Choroid plexus epithelial cell (primary cell): Measurements from ENCODE around the gene IGF2BP1.
A peak's percentile ranks its signal among the peaks of the same experiment; 100 is the strongest.

Experiments used
- DNase-seq: peaks from one replicate; pipeline ENCODE4 v3.0.0-alpha.2; 2010; ENCODE audit warnings: low read depth
- H3K4me3 ChIP-seq: 2 replicates; pipeline ENCODE4 v1.5.1; 2011; ENCODE audit warnings: low read depth, mild to moderate bottlenecking, control low read depth, low read length, moderate library complexity
- TF ChIP-seq, protein P1 (sequence below): conservative IDR thresholded peaks from 2 replicates; pipeline ENCODE4 v1.5.1; 2011; ENCODE audit warnings: low read depth, mild to moderate bottlenecking, control low read depth, inconsistent platforms, low read length, moderate library complexity

Gene IGF2BP1

DNA sequence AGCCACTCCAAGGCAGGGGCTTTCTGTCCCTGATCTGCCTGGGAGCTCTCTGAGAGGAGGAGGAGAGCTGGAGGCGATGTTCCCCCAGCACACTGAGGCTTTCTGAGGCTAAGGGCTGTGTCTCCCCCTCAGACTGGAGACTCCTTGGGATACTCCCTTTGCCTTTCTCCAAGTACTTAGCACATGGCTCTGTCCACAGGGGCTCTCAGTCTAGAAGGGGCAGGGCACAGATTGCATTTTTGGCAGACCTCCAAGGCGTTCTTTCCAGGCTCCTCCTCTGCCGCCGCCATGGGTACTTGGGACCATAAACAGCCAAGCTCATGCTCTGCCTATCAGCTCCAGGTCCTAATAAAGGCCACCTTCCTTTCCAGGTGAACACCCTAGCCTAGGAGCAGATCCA lies 27.0 kb upstream of the IGF2BP1 start:
- peak; percentile 63 for DNase-seq
- H3K4me3 ChIP-seq = no peak overlapping the region
- TF ChIP-seq, protein P1, sequence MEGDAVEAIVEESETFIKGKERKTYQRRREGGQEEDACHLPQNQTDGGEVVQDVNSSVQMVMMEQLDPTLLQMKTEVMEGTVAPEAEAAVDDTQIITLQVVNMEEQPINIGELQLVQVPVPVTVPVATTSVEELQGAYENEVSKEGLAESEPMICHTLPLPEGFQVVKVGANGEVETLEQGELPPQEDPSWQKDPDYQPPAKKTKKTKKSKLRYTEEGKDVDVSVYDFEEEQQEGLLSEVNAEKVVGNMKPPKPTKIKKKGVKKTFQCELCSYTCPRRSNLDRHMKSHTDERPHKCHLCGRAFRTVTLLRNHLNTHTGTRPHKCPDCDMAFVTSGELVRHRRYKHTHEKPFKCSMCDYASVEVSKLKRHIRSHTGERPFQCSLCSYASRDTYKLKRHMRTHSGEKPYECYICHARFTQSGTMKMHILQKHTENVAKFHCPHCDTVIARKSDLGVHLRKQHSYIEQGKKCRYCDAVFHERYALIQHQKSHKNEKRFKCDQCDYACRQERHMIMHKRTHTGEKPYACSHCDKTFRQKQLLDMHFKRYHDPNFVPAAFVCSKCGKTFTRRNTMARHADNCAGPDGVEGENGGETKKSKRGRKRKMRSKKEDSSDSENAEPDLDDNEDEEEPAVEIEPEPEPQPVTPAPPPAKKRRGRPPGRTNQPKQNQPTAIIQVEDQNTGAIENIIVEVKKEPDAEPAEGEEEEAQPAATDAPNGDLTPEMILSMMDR = no peak

DNA sequence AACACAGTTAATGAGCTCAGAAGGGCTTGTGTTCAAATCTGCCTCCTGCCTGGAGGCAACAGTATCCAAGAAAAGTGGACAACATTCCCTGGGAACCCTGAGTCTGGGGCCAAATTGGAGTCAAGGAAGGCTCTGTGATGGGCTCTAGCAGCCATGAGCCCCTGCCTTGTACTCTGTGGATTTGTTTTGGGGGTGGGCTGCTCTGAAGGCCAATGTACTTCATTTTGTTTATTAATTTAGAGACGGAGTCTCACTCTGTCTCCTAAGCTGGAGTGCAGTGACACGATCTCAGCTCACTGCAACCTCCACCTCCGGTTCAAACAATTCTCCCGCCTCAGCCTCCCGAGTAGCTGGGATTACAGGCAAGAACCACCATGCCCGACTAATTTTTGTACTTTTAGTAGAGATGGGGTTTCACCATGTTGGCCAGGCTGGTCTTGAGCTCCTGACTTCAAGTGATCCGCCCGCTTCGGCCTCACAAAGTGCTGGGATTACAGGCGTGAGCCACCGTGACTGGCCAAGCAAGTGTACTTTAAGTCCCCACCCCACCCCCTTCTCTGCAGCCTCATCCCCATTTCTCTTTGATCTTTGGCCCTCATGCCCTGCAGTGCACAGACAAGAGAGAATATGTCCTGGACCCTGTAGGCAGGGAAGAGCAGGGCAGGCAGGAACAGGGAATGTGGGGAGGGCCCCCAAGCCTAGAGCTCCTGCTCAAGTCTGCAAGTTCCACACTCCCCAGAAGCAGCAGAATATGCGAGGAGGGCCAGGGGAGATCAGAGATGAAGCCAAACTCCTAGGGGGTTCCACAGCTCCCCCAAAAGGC lies 26.1 kb upstream of the IGF2BP1 start:
- TF ChIP-seq, protein P1 = no peak
- H3K4me3 ChIP-seq = no peak overlapping the region
- DNase-seq = no peak

DNA sequence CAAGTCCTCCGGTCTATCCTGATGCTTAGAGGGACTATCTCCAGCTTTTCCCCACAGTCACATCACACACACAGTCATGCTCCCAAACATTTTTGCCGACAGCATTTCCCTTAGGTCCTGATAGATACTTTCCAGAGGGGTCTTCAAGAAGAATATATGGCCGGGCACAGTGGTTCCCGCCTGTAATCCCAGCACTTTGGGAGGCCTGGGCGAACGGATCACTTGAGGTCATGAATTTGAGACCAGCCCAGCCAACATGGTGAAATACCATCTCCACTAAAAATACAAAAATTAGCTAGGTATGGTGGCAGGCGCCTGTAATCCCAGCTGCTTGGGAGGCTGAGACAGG lies 24.5 kb upstream of the IGF2BP1 start:
- no peak overlapping the region for H3K4me3 ChIP-seq
- TF ChIP-seq, protein P1 = no peak
- DNase-seq = no peak

DNA sequence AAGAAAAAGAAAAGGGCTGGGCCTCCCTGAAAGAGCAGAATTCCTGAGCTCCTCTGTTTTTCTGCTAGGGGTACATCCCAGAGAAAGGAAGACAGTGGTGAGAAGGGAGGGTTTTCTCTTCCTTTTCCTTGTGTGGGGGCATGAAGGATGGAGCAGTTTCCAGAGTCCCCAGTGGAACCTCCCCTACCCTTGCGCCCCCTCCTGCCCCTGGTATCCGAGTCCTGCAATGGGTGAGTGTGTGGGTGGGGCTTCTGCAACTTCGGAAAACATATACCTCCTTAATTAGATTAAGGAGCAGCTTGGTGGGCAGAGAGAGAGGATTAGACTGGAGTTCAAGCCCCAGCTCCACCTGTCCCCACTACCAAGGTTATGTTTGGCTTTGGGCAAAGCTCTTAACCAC lies 23.4 kb upstream of the IGF2BP1 start:
- H3K4me3 ChIP-seq = no peak overlapping the region
- no peak for DNase-seq
- TF ChIP-seq, protein P1 = no peak

DNA sequence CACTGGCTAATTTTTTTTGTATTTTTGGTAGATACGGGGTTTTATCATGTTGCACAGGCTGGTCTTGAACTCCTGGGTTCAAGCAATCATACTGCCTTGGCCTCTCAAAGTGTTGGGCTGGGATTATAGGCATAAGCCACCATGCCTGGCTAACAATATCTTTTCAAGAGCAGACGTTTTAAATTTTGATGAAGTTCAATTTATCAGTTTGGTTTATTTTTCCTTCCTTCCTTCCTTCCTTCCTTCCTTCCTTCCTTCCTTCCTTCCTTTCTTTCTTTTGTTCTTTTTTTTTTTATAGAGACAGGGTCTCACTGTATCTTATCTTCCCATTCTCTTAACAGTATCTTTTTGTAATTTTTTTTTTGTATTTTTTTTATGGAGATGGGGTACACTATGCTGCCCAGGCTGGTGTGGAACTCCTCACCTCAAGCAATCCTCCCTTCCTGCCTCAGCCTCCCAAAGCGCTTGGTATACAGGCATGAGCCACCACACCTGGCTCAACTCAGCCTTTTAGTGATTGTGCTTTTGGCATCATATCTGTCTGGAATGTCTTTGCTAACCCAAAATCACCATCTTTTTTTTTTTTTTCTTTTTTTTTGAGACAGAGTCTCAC lies 15.2 kb upstream of the IGF2BP1 start:
- DNase-seq = no peak
- TF ChIP-seq, protein P1 = no peak

DNA sequence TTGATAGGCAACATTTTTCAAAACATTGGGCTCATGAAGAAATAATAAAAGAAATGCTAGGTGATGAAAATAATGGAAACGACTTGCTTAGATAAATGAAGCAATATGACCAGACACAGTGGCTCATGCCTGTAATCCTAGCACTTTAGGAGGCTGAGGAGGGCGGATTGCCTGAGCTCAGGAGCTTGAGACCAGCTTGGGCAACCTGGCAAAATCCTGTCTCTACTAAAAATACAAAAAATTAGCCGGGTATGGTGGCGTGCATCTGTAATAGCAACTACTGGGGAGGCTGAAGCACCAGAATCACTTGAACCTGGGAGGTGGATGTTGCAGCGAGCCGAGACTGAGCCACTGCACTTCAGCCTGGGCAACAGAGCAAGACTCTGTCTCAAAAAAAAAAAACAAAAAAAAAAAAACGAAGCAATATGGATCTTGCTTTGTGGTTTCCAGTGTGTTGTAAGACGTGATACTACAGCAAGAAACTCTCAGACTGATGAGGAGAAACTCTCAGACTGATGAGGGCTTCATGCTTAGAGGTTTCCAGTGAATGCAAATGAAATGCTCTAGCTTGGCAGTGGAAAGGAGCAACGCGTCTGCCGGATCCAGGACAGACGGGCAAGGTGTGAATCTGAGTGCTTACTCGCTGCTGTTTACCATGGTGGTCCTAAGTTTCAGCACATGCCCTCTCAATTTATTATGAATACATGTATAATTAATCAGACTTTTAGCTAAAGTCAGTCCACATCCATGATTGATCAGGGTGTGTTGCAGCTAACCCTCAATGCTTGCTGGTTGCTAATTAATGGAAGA lies 11.5 kb upstream of the IGF2BP1 start:
- no peak for DNase-seq
- TF ChIP-seq, protein P1 = no peak
- H3K4me3 ChIP-seq = no peak overlapping the region

More for the DNA sequence above, 15.2 kb upstream of the IGF2BP1 start:
- no peak overlapping the region for H3K4me3 ChIP-seq
